ENCODE results near the gene CHCHD1. TPM values are rescaled to one million over a fixed set of nuclear protein-coding genes. Genes with fewer than 3 reads are reported as not detected.
A peak's percentile ranks its signal among the peaks of the same experiment; 100 is the strongest.

CHCHD1 gene
- total RNA-seq, 2 donors from 2014 or later, result 15.1 to 18.8 TPM

DNA sequence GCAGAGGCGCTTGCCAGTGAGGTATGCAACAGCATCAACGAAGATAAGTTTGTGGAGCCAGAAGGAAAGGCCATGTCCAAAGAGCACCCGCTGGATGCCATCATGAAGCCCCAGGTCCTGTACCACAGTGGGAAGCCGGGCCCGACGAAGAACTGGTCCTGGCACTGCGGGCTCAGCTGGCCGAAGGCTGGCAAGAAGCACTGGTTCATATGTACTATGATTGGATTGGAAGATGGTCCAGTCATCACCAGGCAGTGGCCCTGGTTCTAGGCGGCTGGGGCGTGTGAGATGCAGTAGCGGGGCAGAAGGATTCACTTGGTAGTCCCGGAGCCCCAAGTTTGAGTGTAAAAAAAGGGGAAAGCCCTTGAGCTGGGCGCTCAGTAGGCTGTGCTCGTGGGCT, 25.6 kb downstream of the CHCHD1 start:
- intact Hi-C loops (cut with DNase I), result no loop called here
- peak; percentile 78 for DNase-seq (ENCODE audit: low spot score)

DNA sequence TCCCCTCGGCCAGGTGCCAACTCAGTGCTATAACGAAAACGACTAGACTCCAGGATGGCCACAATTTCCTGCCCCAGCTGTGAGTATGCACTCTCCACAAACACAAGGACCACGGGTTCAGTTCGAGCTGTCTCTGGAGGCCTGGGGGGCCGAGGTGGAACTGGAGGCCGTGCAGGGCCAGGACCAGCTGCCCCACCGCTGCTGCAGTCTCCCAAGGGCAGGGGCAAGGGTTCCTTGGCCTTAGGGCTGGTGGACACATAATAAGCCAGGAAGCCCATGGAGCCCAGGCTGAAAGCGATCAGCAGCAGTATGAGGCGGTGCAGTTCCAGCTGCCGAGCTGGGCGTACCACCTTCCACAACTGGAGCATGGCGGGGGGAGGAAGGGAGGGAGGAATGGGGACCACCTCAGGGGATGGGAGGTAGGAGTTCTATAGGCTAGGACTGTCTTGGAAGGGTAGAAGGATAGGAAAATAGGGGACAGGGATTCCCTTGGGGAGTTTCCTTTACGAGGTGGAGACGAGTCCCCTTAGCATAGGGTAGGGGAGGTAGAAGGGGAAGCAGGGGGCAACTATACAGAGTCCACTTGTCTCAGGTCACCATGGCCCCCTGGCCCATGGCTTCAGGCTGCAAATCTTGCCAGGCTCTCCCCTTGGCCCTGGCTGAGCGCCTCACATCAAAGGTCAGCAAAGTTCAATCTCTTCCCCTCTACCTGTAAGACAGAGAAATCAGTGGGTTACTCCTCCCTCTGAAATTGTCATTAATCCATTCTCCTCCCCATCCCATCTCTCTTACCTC, 26.4 kb downstream of the CHCHD1 start:
- DNase-seq (ENCODE audit: low spot score), result peak; percentile 72
- intact Hi-C loops (cut with DNase I), result no loop called here

DNA sequence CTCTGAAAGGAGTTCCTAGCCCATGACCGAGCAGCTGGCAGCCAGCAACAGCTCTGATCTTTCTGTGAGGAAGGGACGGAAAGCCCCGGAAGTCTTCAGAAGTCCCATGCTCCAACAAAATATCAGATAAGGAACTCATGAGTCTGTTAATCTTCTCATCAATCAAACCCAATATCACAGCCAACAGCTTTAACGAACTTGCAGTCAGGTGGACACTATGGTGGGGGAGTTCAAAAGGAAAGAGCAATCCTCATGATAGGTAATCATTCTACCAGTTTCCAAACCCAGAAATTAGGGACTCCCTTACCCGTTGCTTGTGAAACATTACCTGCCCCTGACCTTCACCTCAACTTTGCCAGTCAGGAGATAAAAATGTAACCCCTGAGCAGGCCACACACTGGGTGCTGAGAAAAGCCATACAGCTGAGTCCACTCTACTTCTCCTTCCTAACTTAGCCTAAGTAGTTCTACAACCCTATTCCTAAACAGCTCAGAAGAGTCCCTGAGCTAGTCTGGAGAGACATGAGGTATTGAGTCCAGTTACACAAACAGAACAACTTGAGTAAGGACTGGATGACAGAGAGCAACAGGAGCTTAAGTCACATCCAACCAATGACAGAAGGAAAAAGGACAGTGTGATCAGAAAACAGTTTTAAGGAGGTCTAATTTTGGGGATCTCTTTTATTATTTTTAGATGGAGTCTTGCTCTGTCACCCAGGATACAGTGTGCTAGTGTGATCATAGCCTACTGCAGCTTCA, 27.4 kb downstream of the CHCHD1 start:
- peak; percentile 60 for DNase-seq (ENCODE audit: low spot score)
- intact Hi-C loops (cut with DNase I), result no loop called here

GRCh38 chr10:73810358-73810734, 28.5 kb downstream of the CHCHD1 start:
- intact Hi-C loops (cut with DNase I), result no loop called here
- DNase-seq (ENCODE audit: low spot score), result no peak

- intact Hi-C loops (cut with DNase I), result no loop called here
- DNase-seq (ENCODE audit: low spot score), result peak; percentile 86
Measured at GRCh38 chr10:73810735-73811465, 29.1 kb downstream of the CHCHD1 start.

DNA sequence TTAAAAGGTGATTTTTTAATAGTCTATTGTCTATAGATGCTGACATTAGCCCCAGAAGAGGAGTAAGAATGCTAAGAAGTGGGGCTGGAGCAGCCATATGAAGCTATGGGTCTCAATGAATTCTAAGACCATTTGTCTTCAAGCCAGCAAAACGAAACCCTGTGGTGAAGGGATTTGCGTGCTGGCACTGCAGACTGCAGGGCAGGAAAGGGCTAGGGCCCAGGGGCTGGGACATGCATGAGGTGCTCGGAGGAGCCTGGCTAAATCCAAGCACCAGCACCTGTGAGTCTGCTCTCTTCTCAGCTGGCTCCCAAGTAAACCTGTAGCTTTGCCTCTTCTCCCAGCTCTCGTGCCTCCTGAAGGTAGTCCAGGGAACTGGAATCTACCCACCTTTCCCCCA, 30.8 kb downstream of the CHCHD1 start:
- intact Hi-C loops (cut with DNase I), result no loop called here

DNA sequence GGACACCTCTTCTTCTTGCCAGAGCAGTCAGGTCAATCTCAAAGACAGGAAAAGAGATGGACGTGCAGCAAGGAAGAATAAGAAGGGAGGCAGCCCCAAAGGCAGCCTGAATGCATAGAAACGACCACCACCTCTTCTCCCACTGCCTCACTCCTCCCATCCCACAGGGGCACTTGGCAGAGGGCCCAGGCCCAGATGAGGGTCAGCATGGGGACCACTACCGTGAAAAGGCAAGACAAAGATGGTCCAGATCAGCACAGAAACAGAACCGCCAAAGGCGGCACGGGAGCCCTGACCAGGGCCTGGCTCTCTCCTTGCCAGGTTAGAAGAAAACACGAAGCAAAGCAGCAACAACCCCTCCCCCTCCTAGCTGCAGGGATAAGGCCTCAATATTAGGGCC, 31.5 kb downstream of the CHCHD1 start:
- intact Hi-C loops (cut with DNase I), result no loop called here

More for the DNA sequence above, 30.8 kb downstream of the CHCHD1 start:
- DNase-seq (ENCODE audit: low spot score), result no peak

DNA sequence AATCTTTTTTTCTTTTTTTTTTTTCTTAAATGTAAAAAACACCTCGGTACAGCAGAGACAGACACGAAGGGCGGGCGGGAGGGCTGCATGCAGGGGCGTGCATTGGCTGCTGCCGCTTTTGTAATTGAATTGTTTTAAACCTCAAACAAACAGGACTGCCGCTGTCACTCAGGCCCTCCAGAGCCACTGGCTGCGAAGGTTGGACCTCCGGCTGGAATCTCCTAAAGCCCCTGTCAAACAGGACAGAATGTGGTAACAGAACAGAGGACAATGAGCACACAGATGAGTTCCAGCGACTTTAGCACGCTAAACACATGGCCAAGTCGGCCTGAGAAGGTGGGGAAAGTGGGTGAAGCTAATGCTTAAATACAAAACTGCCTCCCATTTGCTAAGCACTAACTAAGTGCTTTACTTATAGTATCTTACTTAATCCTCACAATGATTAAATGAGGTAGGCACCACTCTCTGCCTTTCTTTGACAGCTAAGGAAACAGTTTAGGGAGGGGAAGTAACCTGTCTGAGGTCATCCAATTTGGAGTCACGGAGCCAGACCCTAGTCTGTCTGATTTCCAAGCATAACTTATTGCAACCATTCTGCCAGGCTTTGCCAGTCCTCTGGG, 32.5 kb downstream of the CHCHD1 start:
- DNase-seq (ENCODE audit: low spot score), result no peak
- intact Hi-C loops (cut with DNase I), result no loop called here

More for the DNA sequence above, 31.5 kb downstream of the CHCHD1 start:
- DNase-seq (ENCODE audit: low spot score), result no peak

DNA sequence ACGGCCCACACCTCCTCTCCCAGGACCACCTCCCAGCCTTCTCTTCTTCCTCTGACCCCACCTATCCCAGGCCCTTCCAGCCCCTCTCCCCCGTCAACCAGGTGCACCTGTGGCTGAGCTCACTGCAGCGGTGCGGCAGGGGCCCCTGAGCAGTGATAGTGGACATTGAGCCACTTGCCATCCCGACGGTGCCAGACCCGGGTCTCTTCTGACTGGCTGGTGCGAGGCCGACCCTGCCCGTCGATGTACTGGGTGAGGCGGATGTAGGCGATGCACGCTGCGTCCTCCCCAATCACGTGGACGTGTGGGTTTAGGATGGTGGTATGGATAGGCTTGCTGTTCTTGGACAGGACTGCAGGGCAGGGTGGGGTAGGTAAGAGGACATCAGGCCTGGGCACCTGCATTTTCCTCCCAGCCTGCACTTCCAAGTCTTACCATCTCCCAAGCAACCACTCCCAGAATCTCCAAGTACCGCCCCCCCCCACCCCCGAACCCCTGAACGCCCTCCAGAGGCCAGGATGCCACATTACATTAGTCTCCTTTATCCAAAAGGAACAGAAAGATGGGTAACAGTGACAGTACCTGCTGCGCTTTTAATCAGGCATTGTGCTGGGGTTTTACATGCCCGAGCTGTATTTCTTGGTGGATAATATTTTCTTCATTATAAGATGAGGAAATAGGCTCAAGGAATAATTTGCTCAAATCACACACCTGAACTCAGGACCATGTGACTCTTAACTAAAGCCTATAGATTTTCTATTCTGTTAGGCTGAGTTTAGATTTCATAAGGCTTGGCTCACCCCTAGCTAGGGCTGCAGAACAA, 33.3 kb downstream of the CHCHD1 start:
- no peak for DNase-seq (ENCODE audit: low spot score)
- intact Hi-C loops (cut with DNase I), result no loop called here

DNA sequence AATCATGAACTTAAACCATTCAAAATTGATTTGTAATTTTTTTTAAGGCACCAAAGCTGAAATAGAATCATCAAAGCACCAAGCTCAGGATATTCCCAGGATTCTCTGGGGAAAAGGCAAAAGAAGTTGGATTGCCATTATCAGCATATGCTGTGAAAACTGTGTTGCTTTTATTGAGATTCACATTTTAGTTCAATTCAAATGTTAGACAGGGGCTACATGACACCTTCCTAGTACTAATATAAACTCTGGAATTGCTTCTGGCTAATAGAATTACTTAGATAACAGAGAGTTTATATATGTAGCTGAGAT, 33.8 kb downstream of the CHCHD1 start:
- no peak for DNase-seq (ENCODE audit: low spot score)
- intact Hi-C loops (cut with DNase I), result no loop called here

GRCh38 chr10:73816917-73817729, 35.3 kb downstream of the CHCHD1 start:
- intact Hi-C loops (cut with DNase I), result no loop called here
- DNase-seq (ENCODE audit: low spot score), result no peak

- no peak for DNase-seq (ENCODE audit: low spot score)
- intact Hi-C loops (cut with DNase I), result no loop called here
Measured at GRCh38 chr10:73817826-73818225, 36.0 kb downstream of the CHCHD1 start.

- no peak for DNase-seq (ENCODE audit: low spot score)
- intact Hi-C loops (cut with DNase I), result no loop called here
Measured at GRCh38 chr10:73818402-73818801, 36.6 kb downstream of the CHCHD1 start.

- DNase-seq (ENCODE audit: low spot score), result no peak
- intact Hi-C loops (cut with DNase I), result no loop called here
Measured at GRCh38 chr10:73819081-73819480, 37.2 kb downstream of the CHCHD1 start.

DNA sequence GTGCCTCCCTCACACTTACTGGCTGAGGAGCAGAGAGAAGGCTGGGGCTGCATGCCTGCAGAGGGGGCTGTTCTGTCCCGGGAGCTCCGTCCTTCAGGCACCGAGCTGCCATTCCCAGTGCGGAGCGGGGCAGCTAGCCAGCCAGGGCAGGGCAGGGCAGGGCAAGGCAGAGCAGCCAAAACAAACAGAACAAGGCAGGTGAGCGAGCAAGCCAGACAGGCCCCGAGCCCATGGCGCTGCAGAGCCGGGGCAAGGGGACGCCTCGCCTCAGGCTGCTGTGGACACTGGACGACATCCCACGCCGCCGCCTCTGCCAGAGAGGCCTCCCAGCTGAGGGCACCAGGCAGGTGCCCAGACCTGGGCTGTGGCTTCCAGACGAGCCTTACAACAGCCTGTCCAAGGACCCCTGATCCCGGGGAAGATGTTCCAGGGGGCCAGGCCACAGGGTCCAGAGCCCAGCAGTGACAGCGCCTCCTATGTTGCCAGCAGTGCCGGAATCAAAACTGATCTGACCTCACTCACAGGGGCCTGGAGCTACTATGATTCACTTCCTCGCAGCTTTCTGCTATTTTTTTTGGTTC, 37.8 kb downstream of the CHCHD1 start:
- DNase-seq (ENCODE audit: low spot score), result no peak
- intact Hi-C loops (cut with DNase I), result no loop called here

GRCh38 chr10:73823391-73823790, 41.5 kb downstream of the CHCHD1 start:
- intact Hi-C loops (cut with DNase I), result no loop called here
- DNase-seq (ENCODE audit: low spot score), result no peak

DNA sequence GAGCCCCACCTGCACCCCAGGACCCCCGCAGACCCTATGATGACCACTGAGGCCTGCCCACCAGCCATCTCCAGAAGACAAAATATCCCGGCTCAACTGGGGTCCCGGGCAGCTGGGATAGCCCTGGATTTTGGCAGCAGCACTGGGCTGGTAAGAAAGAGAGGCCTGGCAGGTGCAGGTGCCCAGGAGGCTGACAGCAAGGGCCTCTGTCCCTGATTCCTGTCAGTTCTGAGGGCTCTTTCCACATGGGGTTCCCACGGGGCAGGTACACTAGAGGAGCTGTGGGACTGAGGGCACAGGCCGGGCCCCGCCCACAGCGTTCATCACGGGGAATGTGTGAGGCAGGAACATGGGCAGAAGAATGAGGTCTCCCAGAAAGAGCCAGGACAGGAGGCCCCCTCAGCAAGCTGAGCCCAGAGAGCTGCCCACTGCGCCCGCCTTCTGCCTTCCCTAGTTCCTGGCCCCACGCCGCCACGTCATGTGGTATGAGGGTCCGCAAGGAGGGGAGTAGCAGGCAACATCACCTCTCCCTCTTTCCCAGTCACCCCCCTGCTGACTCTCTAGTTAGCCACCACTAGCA, 42.4 kb downstream of the CHCHD1 start:
- no peak for DNase-seq (ENCODE audit: low spot score)
- intact Hi-C loops (cut with DNase I), result no loop called here
